Liver (tissue), 3 donors: ENCODE data around the gene ABCA4.

Experiments
- ATF3 ChIP-seq: IDR thresholded peaks from 2 replicates; pipeline ENCODE4 v1.6.1; 2016; ENCODE audit warnings: antibody characterized with exemption
- CTCF ChIP-seq: fragments of 150-350 bp; IDR thresholded peaks from 2 replicates; pipeline ENCODE4 v1.5.1; 2017; ENCODE audit warnings: improper control_type of control experiment, low read depth, low read length; ENCODE audit not compliant: missing input control
- RAD21 ChIP-seq, 2 donors: IDR thresholded peaks; 2 replicates each; pipeline ENCODE4 v1.6.1; 2016; ENCODE audit warnings: antibody characterized with exemption in 2 of 2, mild to moderate bottlenecking in 2 of 2
- TAF1 ChIP-seq: conservative IDR thresholded peaks from 2 replicates; pipeline ENCODE4 v1.6.1; 2016; ENCODE audit warnings: antibody characterized with exemption, mild to moderate bottlenecking
- ZBTB33 ChIP-seq: IDR thresholded peaks from 2 replicates; pipeline ENCODE4 v1.6.1; 2016; ENCODE audit warnings: antibody characterized with exemption
- donor health status: healthy.
- donor health status: healthy.

- TF ChIP-seq ATF3 (no peak), TAF1 (no peak), CTCF (no peak), RAD21 (IDR thresholded peaks at IDR 0.05) (no peak), ZBTB33 (no peak)
Observed at GRCh38 chr1:94056996-94057395, 64.0 kb downstream of the ABCA4 start.
